Measurements from ENCODE around the gene SCGB1D4.

- no peak for TF ChIP-seq MAZ (IDR thresholded peaks at IDR 0.05; ENCODE audit: borderline replicate concordance, low read depth, low read length)
- no peak for TF ChIP-seq CEBPB (IDR thresholded peaks at IDR 0.05; ENCODE audit: low read depth, low read length)
- TF ChIP-seq CTCF (conservative IDR thresholded peaks at IDR 0.05; ENCODE audit: low read depth, low read length) = no peak
- TF ChIP-seq RAD21 (IDR thresholded peaks at IDR 0.05; ENCODE audit: low read length) = no peak
- no peak for TF ChIP-seq MXI1 (IDR thresholded peaks at IDR 0.05; ENCODE audit: borderline replicate concordance, low read depth, low read length)
- no peak for TF ChIP-seq POLR2A (IDR thresholded peaks at IDR 0.05; ENCODE audit: low read depth, low read length)
- TF ChIP-seq RFX5 (IDR thresholded peaks at IDR 0.05; ENCODE audit: low read depth, low read length) = no peak
- TF ChIP-seq CHD1 (IDR thresholded peaks at IDR 0.05; ENCODE audit: low read depth, low read length) = no peak
- no peak for TF ChIP-seq FOS (IDR thresholded peaks at IDR 0.05; ENCODE audit: low read depth, low read length)
- TF ChIP-seq SMC3 (IDR thresholded peaks at IDR 0.05; ENCODE audit: low read depth, low read length) = no peak
- no peak for TF ChIP-seq USF2 (IDR thresholded peaks at IDR 0.05; ENCODE audit: low read depth, low read length)
- no peak for TF ChIP-seq ELK1 (IDR thresholded peaks at IDR 0.05; ENCODE audit: borderline replicate concordance, low read depth, low read length)
- no peak for TF ChIP-seq BHLHE40 (IDR thresholded peaks at IDR 0.05; ENCODE audit: low read depth, low read length)
Measured at GRCh38 chr11:62251698-62252097, 47.2 kb downstream of the SCGB1D4 start.
